Subcutaneous adipose tissue (tissue), 4 donors: ENCODE measurements around the gene A1CF. TPM values are rescaled to one million over a fixed set of nuclear protein-coding genes. Genes with fewer than 3 reads are reported as not detected.

Experiments
- total RNA-seq, 4 donors: library from RNA; depleted of rRNA; stranded (reverse); fragments of >200 nt; gene quantifications; one replicate each; pipeline ENCODE4 v1.1.0, GENCODE V29; 2016
- TF ChIP-seq, protein P1 (sequence below): fragments of 450-650 bp; IDR thresholded peaks from one replicate; pipeline ENCODE4 v1.5.1; 2016; ENCODE audit warnings: low read depth, mild to moderate bottlenecking, control low read depth, antibody characterized with exemption, moderate library complexity

Gene A1CF
- total RNA-seq = not detected

GRCh38 chr10:50885097-50885859, at the start of gene A1CF:
A1CF (minus strand) TSS chr10:50885627; CDS start chr10:50859940, 25,687 bp downstream.
- TF ChIP-seq, protein P1, sequence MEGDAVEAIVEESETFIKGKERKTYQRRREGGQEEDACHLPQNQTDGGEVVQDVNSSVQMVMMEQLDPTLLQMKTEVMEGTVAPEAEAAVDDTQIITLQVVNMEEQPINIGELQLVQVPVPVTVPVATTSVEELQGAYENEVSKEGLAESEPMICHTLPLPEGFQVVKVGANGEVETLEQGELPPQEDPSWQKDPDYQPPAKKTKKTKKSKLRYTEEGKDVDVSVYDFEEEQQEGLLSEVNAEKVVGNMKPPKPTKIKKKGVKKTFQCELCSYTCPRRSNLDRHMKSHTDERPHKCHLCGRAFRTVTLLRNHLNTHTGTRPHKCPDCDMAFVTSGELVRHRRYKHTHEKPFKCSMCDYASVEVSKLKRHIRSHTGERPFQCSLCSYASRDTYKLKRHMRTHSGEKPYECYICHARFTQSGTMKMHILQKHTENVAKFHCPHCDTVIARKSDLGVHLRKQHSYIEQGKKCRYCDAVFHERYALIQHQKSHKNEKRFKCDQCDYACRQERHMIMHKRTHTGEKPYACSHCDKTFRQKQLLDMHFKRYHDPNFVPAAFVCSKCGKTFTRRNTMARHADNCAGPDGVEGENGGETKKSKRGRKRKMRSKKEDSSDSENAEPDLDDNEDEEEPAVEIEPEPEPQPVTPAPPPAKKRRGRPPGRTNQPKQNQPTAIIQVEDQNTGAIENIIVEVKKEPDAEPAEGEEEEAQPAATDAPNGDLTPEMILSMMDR = no peak

DNA sequence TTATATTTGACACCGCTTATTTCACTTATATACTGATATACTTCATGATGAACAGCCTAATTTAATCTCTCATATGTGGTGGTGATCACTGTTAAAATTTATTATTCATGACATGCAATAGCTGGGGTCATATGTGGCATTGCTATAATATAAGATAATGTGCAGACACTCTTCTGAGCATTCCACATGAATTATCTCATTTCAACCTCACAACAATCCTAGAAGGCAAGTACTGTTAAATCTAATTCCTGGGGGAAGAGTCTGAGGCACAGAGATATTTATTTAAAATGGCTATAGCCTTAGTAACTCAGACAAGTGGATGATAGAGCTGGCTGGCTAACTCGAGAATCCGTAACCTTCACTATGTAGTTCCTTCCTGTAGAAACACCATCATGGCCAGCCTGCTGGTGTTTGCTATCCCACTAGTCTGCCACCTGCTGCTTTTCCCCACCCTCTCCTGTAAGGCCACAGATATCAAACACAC, 46.6 kb upstream of the A1CF start:
- TF ChIP-seq, protein P1 = no peak

DNA sequence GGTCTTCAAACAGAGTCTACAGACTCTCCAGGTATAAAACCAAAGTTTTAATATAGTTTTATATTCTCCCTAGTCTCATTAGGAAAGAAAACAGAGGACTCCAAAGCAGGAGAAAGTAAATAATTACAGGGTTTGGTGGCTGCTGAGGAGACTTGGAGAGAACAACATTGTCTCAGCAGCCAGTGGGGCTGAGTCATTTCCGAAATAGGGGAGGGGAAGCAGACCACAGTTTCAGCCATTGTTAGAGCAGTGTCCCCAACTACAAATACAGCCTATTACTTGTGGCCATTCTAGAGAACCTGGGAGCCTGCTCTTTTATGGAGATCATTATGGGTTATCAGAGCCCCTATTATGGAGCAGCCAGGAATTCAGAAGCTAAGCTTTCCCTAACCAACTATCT, 44.2 kb upstream of the A1CF start:
- TF ChIP-seq, protein P1 = no peak

- TF ChIP-seq, protein P1 = no peak
These were observed 42.7 kb upstream of the A1CF start for GRCh38 chr10:50928190-50928552.

- TF ChIP-seq, protein P1 = no peak
These were observed 42.2 kb upstream of the A1CF start for GRCh38 chr10:50927522-50928189.

DNA sequence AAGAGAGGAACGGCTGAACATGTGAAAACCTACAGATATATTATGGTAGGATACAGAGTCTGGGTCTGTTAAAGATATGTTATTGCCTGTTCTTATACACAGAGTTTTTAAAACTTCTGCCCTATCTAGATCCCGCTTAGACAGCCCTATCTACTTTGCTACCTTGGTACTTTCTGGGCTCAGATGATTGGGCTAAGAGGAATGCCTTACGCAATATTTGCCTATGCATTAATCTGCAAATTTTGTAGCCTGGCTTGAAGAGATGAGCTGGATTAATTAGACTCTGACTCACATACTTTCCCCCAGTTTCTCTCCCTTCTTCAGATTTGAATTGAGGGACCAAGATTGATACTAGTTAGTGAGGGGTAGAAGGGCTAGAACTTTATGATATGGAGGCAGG, 33.6 kb upstream of the A1CF start:
- TF ChIP-seq, protein P1 = no peak

DNA sequence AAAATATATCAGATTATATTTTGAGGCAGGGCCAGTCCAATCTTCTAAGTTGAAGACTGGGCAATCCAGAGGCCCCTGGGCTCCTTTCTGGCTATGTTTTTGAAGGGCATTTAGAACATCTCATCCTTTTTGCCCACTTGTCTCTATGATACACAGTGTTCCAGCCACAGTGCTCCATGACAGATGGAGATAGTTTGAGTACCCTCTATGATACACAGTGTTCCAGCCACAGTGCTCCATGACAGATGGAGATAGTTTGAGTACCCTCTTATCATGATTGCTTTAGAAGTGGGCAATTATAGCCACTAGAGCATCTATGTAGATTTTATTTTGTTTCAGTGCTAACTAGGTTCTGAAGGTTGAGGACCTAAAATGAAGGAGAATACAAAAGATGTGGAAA, 33.1 kb upstream of the A1CF start:
- TF ChIP-seq, protein P1 = no peak
